Ecto neural progenitor cell (in vitro differentiated cells): Measurements from ENCODE around the gene TMEM43.

Source experiments
- DNase-seq: peaks from one replicate; pipeline ENCODE4 v3.0.0-alpha.2; 2018; ENCODE audit warnings: low spot score

Gene TMEM43

DNA sequence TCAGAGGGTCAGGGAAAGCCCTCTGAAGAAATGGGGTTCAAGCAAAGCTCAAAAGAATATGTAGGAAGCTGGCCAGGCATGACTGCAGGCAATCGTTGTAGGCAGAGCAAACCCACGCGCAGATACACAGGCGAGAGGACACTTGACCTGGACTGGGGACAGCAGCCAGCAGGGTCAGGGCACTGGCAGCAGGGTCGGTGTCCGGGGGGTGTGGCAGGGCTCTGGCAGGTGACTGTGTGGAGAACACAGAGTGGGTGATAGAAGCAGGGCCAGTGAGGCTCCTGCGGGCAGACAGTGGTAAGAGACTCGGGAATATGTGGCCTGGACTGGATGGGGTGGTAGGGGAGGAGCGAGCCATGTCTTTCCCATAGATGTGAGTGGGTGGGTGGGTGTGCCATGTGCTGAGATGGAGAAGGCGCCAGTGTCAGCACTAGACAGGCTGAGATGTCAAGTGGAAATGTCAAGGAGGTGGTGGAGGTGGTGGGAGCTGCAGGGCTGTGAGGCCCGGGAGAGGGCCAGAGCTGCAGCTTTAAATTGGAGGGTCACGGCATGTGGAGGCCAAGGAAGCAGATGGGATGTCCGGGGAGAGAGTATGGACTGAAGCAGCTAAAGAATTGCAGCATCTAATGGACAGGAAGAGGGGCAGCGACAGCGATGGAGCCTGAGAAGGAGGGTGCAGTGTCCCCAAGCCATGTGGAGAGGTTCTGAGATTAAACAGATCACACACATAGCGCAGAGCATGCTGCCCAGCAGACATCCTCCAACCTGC is 13.4 kb downstream of the TMEM43 start:
- DNase-seq, result no peak

DNA sequence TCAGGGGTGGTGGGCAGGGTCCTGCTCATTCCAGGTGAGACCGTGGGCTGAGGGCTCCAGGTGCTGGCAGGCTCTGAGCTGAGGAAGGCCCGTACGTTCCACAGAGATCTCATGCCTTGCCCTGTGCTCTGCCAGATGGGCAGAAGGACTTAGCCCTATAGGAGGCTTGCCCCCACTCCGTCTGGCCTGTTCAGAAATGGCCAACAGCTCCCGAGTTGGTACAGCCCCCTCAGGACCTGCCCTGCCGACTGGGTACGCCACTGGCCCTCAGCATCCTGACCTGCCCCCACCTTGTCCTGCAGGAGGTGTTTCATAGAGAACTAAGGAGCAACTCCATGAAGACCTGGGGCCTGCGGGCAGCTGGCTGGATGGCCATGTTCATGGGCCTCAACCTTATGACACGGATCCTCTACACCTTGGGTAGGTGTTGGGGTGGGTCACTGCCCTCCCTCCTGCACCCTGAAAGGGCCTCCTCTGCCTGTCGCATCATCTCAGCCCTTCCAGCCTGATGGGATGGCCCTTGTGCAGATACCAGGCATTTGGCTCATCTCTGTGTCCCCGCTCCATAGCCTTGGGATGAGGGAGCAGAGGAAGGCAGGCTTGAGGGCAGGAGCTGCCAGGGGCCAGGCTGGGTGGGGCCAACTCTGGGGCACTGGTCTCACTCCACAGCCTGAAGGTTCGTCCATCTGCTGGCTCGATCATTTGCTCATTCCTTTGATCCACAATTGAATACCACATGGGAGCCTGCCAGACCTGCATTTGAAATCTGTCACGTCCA is 14.2 kb downstream of the TMEM43 start:
- DNase-seq, result no peak

DNA sequence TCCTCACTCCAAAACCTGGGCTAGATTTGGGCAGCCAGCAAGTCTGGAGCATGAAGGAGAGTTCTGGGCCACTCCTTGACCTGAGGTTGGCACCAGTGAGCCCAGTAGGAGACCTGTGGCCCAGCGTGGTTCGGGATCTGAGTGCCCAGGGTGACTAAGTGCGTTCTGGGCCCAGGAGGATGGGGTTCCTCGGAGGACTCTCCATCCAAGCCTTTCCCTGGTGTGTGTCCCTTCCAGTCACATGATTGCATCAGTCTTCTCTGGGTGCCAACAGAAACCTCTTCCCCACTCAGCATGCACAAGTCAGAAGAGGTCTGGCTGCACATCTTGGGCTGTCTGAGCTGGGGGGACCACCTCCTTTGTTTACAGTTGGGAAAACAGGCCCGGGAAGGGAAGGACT is 14.9 kb downstream of the TMEM43 start:
- no peak for DNase-seq

DNA sequence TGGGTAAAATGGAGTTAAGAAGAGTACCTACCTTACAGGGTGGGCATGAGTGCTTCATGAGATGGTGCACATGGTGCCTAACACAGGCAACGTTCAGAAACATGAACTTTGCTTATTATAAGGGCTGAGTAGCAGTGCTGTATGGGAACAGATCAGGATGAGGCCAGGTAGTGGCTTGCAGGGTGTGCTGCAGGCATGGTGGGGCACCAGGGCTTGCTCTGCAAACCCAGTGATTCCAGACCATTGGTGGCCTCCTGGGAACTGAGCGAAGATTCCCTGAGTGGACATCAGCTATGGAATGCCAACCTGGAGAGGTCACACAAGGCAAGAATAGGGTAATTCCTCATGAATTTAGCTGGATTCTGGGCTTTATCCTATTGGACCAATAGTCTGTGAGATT is 15.8 kb downstream of the TMEM43 start:
- DNase-seq, result no peak

DNA sequence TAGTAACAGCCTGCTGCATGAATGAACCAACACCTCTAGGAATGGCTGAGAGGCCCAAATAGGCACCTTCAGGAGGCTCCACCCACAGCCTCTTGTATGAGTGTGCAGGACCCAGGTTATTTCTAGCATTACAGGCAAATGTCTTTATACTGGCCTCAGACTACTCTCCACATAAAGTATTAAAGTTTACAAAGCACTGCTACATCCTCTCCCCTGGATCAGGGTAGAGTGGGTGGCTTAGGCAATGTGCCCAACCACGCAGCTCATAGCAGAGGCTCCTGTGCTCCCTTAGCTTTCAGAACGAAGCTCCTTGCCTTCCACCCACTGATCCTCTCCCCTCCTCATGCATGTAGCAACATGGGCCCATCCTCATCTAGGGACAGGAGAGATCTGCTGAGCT is 16.3 kb downstream of the TMEM43 start:
- no peak for DNase-seq

DNA sequence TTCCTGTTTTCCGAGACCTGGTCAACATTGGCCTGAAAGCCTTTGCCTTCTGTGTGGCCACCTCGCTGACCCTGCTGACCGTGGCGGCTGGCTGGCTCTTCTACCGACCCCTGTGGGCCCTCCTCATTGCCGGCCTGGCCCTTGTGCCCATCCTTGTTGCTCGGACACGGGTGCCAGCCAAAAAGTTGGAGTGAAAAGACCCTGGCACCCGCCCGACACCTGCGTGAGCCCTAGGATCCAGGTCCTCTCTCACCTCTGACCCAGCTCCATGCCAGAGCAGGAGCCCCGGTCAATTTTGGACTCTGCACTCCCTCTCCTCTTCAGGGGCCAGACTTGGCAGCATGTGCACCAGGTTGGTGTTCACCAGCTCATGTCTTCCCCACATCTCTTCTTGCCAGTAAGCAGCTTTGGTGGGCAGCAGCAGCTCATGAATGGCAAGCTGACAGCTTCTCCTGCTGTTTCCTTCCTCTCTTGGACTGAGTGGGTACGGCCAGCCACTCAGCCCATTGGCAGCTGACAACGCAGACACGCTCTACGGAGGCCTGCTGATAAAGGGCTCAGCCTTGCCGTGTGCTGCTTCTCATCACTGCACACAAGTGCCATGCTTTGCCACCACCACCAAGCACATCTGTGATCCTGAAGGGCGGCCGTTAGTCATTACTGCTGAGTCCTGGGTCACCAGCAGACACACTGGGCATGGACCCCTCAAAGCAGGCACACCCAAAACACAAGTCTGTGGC is 16.9 kb downstream of the TMEM43 start:
- no peak for DNase-seq

DNA sequence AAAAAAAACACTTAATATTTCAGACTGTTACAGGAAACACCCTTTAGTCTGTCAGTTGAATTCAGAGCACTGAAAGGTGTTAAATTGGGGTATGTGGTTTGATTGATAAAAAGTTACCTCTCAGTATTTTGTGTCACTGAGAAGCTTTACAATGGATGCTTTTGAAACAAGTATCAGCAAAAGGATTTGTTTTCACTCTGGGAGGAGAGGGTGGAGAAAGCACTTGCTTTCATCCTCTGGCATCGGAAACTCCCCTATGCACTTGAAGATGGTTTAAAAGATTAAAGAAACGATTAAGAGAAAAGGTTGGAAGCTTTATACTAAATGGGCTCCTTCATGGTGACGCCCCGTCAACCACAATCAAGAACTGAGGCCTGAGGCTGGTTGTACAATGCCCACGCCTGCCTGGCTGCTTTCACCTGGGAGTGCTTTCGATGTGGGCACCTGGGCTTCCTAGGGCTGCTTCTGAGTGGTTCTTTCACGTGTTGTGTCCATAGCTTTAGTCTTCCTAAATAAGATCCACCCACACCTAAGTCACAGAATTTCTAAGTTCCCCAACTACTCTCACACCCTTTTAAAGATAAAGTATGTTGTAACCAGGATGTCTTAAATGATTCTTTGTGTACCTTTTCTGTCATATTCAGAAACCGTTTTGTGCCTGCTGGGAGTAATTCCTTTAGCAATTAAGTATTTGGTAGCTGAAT is 17.9 kb downstream of the TMEM43 start:
- DNase-seq, result no peak

DNA sequence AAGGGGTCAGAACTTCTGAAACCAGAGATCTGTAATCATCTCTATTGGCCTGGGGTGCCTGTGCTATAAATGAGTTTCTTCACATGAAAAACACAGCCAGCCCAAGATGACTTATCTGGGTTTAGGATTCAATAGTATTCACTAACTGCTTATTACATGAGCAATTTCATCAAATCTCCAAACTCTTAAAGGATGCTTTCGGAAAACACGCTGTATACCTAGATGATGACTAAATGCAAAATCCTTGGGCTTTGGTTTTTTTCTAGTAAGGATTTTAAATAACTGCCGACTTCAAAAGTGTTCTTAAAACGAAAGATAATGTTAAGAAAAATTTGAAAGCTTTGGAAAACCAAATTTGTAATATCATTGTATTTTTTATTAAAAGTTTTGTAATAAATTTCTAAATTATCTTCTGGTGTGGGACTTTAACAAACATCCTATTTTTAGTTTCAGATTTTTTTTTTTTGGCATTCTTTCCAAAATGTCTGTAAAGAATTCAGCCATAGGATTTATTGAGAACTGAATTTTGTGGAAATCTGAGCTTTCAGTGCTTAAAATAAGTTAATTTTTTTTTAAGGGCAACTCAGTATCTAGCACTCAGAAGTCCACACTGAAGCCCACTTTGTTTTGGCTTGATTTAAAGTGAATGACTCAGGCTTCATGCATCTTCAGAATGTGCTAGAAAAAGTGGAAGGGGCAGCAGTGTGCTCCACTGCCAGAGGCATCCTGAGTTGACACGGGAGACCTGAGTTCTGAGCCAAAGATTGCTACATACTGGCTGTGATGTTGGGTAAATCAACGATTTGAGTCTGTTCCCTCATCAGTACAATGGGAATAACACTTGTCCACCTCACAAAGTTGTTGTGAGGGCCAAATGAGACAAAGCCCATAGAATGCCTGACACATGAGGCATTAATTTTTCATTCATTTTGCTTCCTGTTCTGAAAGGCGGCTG is 18.7 kb downstream of the TMEM43 start:
- no peak for DNase-seq

DNA sequence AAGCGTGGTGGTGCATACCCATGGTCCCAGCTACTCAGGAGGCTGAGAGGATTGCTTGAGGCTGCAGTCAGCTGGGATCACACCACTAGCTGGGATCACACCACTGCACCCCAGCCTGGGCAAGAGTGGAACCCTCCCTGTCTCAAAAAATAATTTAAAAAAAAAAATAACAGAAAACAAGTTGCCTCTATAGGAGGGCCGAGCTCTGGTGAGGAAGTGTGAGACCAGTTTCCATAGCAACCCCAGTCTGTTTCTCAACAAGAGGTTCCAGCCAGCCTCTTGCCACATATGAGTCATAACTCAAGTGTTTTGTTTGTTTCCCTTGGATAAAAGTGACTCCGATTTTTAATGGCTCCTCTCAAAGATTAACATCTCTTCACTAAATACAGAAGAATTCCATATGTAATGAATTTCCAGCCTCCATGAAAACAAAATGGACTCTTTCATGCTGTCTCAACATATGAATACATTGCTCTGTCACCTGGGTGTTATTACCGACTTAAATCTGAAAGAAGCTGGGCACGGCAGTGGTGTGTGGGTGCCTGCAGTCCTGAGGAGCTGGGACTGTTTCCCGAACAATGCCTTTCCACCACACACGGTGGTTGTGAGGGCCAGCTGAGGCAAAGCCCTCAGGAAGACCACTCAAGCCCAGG is 19.7 kb downstream of the TMEM43 start:
- DNase-seq, result no peak

DNA sequence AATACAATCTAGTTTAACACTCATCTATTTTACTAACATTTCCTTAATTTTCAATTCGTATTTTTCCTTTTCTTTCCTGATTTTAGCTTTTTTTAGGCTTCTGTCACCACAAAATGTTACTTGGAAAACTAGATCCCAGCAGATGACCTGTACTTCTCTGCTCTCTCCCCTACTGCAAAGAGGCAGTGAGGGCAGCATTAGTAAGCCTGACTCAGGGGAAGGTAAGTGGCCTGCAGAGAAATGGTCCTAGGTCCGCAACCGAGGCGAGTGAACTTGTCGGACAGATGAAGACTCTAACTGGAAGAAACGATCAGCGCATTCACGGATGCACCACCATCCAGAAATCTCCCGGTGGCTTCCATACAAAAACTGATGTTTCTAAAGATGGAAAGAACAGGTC is 20.4 kb downstream of the TMEM43 start:
- DNase-seq, result no peak

DNA sequence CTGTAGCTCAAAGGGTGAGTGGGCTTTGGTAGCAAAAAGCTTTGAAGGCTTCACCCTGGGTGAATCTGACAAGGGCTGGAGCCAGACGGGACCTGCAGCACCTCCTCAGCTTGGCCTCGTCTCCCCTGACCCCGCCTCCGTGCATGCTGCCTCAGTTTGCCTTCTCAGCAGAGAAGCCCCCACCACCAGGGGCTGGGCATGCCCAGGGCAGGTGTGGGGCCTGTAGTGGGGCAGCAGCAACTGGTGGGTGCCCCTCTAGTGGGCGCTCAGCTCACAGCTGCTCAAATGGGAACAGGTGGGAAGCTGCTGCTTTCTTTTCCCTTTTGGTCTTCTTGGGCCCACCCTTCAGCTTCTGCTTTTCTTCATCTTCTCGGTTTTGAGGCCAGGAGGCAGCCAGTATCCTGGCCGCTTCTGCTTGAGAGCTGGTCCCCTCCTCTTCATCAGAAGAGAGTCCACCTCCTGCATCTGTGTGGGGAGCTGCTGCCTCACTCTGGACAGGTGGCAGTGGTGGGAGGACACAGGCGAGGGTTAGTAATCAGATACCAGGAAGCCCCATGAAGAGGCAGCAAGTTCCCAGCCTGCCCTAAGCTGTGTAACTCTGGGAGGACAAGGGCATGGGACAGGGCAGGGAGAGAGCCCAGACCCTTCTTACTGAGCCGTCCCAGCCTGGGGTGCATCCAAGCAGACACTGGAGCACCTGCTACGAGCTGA is 21.0 kb downstream of the TMEM43 start:
- DNase-seq, result no peak

DNA sequence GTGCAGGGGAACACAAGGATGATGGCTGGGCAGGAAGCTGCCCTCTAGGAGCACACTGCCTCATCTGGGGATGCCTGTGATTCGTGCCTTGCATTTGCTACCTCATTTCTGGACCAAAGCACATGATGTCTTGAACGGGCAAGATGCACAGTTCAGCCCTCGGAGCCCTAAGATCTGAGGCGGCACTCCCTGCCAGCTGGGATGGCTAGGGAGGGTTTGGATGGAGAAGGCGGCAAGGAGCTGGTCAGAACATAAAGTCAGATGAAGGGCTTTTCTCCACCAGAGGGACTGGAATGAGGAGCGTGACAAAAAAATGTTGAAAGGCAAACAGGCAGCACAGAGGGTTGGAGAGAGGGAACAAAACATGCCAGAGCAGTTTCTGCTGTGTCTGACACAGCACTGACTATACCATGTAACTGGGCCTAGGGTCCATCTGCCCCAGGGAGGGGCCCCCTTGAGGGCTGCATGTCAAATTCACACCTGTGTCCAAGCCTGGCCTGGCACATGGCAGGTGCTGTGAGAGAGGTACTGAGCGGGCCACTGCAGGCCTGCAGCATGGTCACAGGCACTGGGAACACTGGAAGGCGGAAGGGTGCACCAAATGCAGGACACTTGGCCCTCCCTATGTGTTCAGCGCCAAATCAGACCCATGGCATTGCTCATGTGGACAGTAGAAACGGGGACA is 21.7 kb downstream of the TMEM43 start:
- no peak for DNase-seq

DNA sequence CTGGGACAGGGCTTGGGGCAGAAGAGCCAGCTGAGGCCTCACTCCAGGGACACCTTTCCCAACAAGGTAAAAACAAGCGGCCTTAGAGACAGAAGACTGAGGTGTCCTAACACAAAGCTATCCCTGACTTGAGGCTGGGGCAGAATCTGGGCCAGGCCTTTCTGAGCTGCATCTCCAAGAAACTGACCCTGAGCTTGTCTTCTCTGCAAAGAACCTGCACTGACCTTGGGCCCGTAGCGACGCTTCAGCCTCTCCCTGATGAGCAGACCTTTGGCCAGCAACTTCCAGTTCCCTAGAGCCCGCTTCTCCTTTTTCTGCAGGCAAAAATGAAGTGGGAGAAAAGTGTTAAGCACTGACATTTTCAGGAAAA is 22.2 kb downstream of the TMEM43 start:
- DNase-seq, result no peak

DNA sequence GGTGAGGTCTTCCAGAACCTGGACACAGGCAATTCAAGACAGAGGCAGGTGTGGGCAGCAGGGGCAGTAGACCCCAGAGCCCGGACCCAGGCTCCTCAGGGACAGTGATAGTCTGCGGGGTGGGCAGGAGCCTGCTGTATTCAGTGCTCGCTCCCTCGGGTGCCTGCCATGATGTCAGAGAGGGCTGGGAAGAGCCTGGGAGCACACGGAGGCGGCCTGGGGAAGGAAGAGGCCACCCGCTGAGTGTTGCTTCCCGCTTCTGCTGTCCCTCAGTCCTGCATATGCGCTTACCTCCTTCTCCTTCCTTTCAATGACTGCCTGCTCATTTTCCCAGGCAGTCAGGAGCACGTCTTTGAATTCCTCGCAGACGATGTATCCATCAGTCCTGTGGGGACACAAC is 22.8 kb downstream of the TMEM43 start:
- DNase-seq, result no peak

DNA sequence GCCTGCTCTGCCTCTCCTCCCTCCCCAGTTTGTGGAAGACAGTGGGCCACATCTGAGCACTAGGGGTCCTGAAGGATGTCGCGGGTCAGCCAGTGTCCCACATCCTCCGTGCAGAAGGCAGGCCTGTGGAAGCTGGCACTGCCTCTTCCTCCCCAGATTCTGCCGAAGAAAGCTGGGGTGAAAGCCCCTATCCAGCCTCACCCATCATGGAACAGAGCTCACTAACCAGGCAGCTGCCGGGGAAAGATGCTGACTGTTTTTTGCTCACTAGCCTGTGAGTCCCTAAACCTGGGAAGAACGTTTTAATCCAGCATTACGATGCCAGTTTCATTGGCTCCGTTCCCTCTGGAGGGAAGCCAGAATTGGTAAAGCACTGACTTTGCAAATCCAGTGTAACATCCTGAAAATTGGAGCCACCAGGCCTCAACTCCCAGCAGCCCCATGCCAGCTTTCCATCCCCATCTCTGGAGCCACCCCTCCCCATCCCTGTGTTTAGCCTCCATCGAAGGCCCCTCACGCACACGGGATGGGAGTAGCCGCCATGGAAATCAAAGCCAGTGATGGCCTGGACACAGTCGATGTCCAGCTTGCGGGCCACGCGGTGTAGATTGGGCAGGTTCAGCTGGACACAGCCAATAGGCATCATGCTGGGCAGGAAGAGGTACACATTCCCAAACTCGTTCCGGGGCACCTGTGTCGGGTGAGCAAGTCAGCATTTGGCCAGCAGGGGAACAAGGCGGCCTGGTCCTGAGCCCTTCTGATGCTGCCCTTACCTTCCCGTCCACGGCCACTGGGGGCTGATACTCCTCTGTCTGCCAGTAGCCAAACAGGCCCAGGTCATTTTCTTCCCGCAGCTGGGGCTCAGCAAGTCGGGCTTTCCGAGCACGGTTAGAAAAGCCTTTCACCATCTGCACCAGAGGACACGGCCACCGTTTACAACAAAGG is 23.5 kb downstream of the TMEM43 start:
- peak; percentile 59 for DNase-seq

DNA sequence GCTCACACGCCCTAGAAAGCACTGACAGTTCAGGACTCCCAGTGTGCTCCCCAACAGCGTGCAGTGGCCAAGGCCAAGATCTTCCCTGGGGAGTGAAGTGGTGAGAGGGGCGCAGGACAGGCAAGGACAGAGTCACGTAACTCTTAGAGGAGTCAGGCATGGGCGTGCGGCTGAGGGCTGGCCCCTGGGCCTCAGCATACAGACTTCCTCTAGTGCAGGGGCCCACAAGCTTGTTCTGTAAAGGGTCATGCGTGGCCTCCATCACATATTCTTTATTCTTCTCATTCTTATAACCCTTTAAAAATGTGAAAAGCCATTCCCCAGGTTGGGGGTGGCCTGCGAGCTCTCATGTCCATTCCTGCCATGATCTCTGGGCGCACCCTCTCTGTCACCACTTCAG is 25.2 kb downstream of the TMEM43 start:
- DNase-seq, result peak; percentile 24

DNA sequence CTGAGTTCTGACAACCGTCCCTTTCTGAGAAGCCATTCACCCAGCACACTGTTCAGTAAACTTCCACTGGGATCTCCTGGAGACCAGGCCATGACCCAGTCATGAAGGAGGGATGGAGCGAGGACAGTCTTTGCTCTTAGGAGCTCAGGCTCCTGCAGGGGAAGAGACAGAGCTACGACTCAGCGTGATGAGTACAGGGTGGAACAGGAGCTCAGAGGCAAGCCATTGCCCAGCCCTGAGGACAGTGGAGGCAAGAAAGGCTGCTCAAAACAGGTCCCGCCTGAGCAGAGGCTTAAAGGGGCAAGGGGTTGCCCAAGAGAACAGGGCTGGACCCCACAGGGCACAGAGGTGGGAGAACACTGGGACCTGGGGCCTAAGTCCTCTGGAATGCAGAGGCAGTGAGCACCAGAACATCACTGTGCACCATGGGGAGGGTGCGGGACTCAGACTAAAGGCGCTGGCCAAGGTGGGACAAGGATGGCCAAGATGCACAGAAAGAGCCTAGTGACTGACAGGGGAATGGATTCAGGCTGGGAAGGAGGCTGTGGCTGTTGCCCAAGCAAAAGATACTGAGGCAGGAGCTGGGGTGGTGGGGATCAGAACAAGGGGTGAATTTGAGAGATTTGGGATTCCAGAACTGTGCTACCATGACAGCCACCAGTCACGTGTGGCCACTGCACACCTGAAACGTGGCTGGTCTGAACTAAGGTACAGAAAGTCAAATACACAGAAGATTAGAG is 25.8 kb downstream of the TMEM43 start:
- DNase-seq, result no peak
